AML-193 (cell line): ENCODE data around the gene HARBI1.

Source experiments
- DNase-seq, 2 experiments: peaks; one replicate each; lab custom pipeline; 2025; lab: John Stamatoyannopoulos, UW

HARBI1 gene

DNA sequence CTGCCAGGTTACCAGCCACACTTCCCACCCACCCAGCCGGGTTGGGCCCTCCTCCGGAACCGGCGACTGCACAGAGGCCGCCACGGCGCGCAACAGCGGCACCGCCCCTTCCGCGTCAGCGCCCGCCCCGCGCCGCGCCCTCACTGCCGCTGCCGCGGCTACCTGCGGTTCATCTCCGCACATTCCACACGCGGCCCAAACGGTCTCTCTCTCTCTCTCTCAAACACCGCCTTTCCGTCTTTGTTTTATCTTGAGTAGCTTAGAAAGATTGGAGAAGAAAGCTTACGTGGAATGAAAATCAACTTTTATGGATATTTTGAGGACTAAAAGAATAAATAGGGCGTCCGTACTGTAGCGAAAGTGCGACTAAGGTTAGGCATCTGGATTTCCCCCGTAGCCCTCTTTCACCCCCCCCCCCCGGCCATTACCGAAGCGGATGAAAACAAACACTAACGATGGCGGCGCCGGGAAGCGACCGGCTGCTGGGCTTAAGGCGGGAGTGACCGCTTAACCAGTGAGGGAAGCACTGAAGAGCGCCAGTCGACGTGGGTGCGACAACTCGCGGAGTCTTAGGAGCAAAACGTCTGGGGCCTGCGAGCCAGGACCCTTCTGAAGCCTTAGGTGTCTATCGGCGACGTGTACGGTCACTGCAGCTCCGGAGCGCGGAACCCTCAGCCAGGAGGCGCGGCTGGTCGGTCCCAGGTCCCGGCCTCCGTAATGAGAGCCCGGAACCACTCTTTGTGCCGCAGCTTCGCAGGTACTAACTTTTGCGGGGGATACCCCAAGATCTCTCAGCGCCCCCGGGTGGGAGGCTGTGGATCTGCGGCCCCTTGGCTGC lies at the start of gene HARBI1, which contains the start of gene ATG13:
TSS of gene HARBI1 (minus strand) at position 94 of the 838 bp plus-strand sequence. CDS start 990 bp downstream, outside the sequence.
TSS of gene ATG13 (plus strand) at position 420 of the 838 bp plus-strand sequence. CDS start 26,739 bp downstream, outside the sequence.
- peak; percentile 71 to 73 for DNase-seq

DNA sequence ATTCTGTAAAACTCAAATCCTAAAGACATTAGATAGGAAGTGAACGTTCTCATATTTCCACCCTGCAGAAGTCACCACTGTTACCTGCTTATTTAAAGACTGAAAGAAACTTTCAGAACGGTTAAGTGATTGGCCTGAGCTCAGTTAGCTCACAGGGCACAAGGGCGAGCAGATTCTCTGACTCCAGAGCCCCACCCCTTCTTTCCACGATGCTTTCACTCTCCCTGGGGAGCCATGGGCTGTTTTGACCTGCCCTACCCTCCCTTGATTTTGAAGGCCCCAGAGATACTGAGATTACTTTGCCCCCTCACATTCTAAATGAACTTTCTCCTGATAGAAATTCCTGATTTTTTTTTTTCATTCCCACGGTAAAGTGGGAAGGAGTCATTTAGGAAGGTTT lies 49.5 kb upstream of the HARBI1 start:
- DNase-seq, result no peak

DNA sequence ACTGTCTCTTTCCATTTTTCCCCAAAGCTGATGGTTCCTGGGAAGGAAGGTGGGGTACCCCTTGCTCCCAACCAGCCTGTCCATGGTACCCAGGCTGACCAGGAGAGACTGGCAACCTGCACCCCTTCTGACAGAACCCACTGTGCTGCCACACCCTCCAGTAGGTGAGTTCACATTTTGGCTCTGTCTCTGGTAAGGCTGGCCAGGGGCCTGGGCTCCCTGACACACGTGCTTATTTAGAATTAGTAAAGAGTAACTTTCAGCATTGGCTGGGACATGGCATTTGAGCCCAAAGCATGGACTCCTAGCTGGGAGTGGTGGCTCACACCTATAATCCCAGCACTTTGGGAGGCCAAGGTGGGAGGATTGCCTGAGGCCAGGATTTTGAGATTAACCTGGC lies 48.3 kb upstream of the HARBI1 start:
- DNase-seq, result no peak

DNA sequence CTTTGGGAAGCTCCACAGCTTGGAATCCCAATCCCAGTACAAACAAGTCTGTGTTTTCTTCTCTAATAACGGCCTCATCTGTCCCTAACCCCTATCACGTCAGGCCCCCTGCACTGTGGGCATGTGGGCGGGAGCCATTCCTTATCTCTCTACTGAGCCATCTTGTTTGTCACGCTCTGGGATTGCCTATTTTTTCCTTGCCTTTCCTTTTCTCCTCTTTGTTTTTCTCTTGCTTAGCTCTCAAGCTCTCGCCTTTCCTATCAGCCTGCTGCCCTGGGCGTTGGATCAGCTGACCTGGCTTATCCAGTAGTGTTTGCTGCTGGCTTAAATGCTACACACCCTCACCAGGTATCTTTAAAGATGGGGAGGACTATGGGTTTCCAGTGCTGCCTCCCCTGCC lies 47.6 kb upstream of the HARBI1 start:
- no peak for DNase-seq

GRCh38 chr11:46663277-46663940 lies 46.4 kb upstream of the HARBI1 start:
- no peak for DNase-seq

- no peak for DNase-seq
Observed at GRCh38 chr11:46662366-46662765, 45.3 kb upstream of the HARBI1 start.

DNA sequence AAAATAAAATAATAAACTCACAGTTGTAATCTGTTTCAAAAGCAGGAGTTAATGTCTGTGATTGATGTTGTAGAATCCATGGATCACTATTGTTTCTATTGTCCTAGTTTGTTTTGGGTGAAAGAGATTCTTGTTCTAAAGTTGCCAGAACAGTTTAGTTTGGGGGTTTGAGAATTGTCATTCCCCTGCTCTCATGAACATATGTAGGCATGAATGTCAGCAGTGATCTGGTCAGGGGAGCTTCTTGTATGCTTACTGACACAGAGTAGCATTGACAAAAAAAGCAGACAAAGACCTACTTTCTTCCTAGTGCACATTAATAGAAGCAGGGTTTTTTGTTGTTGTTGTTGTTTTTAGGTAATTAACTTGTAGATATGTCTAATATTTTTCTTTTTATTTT lies 44.8 kb upstream of the HARBI1 start:
- DNase-seq, result no peak

GRCh38 chr11:46659908-46660307 lies 42.9 kb upstream of the HARBI1 start:
- peak; percentile 89 to 93 for DNase-seq

- no peak for DNase-seq
Observed at GRCh38 chr11:46658259-46658658, 41.2 kb upstream of the HARBI1 start.

DNA sequence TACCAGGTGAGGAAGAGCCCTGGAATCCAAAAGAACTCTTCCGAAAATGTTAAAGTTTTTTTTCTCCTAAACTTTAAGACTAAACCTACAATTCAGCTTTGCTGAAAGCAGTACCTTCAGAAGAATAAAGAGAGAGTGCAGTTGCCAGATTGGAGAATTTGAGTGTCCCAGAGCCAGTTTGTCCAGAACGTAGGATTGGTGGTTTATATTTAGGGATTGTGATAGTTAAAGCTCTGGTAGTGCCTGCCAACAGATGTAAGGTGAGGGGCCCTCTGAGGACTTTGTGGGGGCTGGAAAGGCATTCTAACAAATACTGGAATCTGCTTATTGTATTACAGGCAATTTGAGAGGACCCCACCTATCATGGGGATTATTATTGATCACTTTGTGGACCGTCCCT lies 40.2 kb upstream of the HARBI1 start:
- DNase-seq, result no peak

GRCh38 chr11:46655631-46656030 lies 38.6 kb upstream of the HARBI1 start:
- no peak for DNase-seq

DNA sequence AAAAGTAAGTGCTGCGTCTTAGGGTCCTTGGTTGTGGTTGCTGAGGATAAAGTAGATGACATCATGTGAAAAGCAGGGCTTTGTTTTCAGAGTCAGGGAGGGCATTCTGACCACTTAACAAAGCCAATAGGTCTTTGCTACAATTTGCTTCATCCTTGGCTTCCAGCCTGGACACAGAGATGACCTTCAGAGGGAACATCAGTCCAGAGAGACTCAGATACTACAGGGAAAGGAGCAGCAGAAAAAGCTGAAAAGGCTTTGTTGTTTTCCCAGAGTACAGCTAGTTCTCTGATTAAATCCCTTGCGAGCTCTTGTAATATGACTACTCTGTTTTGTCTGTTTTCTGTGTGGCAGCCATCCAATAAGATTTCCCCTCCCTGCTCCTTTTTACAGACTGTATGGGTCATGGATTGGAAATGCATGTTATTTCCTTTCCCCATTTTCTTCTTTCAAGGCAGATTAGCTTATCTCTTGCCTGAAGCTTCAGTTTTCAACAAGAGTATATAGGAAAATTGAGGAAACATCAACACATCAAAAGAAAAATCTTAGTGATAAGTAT lies 32.2 kb upstream of the HARBI1 start:
- no peak for DNase-seq

DNA sequence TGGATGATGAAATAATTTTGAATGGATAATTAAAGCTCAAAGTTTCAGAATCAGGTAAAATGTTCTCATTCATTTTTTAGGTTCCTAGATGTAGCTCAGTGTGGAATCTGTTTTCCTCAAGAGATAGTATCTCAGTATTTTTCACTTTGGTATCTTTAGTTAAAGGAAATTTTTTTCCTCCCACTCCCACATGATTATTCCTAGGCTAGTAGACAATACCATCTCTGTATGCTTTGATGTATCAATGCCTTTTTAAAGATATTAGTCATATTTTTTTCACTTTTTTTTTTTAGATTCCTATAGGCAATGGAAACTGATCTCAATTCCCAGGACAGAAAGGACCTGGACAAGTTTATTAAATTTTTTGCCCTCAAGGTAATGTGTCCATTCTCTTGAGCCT lies 27.0 kb upstream of the HARBI1 start:
- DNase-seq, result no peak

DNA sequence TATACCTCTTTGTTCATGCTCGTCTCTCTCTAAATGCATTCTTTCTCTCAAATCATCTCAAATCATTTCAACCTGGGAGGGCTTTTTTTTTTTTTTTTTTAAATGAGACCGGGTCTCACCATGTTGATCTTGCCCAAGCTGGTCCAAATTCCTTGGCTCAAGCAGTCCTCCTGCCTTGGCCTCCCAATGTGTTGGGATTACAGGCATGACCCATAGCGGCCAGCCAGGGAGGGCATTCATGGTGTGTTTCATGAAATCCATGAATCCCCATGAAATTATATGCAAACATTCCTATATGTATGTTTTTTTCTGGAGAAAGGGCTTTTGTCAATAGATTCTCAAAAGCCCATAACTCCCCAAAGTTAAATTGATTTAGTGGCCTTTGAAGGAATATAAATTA lies 26.5 kb upstream of the HARBI1 start:
- DNase-seq, result no peak

DNA sequence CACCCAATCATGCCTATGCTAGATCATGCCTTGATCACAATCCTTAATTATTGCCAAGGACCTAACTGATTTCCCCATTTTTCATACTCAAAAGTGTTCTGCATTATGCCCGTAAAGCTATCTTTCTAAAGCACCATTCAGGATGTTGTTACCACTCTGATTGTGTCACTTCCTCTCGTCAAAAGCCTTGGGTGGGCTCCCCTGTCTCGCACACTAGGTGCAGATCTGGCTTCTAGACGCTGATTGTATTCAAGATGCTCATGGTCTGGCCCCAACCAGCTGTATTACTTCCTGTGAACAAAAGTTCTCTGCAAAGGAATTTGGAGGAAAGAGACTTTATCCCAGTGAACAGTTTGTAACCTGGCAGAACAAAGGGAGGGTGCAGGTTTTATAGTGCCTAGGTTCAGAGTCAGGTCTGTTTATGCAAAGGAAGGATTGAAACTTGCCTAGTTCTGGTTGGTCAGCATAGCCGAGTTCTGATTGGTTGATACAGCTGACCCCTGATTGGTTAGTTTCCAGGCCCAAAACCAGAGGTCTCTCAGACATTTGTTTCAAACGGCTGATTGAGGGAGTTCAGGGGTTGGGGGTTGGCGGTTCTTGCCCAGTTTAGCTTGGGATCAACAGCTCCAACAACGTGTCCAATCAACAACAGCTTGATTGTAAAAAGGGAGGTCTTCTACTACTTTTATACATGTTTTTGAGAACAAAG lies 25.8 kb upstream of the HARBI1 start:
- no peak for DNase-seq

- DNase-seq, result no peak
Observed at GRCh38 chr11:46641639-46642038, 24.6 kb upstream of the HARBI1 start.

- DNase-seq, result no peak
Observed at GRCh38 chr11:46640036-46640788, 23.2 kb upstream of the HARBI1 start.

- no peak for DNase-seq
Observed at GRCh38 chr11:46639197-46639839, 22.3 kb upstream of the HARBI1 start.

DNA sequence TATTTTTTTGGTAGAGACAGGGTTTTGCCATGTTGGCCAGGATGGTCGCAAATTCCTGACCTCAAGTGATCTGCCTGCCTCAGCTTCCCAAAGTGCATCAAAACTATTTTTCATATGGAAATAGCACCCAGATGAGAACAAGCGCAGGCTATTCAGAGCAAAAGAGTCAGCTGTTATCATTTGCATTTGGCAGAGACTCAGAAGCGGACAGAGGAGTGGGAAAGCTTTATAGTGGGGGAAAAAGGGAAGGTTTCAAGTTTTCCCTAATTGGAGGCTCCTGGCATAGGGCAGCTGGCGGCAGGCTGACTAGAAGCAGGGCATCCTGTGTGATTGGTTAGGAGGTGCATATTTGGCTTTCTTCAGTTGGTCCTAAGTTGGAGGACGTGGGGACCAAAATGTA lies 20.5 kb upstream of the HARBI1 start:
- DNase-seq, result no peak

DNA sequence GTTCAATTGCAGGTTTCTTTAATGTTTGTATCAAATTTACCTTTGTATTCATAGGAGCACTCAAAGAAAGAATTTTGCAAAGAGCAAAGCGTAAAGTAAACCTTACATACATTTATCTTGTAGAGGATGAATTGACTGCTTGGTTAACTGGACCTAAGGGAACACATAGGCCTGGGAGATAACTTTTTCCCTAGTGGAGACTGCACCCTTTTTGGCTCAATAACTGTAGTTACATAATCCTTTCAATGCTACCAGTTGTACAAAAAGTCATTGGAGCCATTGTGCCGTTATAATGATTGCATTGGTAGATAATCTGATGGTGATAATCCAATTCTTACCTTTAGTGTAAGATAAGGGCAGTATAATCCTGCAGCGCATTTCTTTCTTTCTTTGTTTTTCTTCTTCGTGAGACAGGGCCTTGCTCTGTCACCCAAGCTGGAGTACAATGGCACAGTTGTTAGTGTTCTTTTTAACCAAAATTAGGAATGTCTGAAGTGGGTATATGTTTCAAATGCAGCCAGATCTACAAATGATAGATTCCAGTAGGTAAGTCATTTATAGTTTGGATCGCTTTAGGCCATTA lies 18.6 kb upstream of the HARBI1 start:
- no peak for DNase-seq
